ENCODE data around the gene FAIM2.

Gene FAIM2

GRCh38 chr12:49901986-49902385 is 1.7 kb downstream of the FAIM2 start:
- H3K4me3 Mint-ChIP-seq = no peak overlapping the region
- no peak for DNase-seq (ENCODE audit: low spot score)
- peaks cover 24% of the 10 kb centered on the region for H3K27me3 Mint-ChIP-seq (ENCODE audit: low read depth)
- no peaks in the 10 kb centered on the region for H3K9me3 Mint-ChIP-seq
- H3K36me3 Mint-ChIP-seq (ENCODE audit: low read depth) = no peaks in the 10 kb centered on the region
- peaks cover 8% of the 10 kb centered on the region for H3K4me1 Mint-ChIP-seq (ENCODE audit: low read depth)
- no peak overlapping the region for H3K27ac Mint-ChIP-seq

- Mint-ChIP-seq H3K36me3 (ENCODE audit: low read depth) (no peaks in the 10 kb centered on the region), H3K27ac (no peak overlapping the region), H3K9me3 (no peaks in the 10 kb centered on the region), H3K4me1 (ENCODE audit: low read depth) (peaks cover 8% of the 10 kb centered on the region), H3K4me3 (no peak overlapping the region), H3K27me3 (ENCODE audit: low read depth) (peaks cover 24% of the 10 kb centered on the region)
- DNase-seq (ENCODE audit: low spot score) = no peak
Observed at GRCh38 chr12:49901026-49901425, 2.7 kb downstream of the FAIM2 start.

GRCh38 chr12:49900371-49900770 is 3.3 kb downstream of the FAIM2 start:
- no peak overlapping the region for H3K4me3 Mint-ChIP-seq
- H3K36me3 Mint-ChIP-seq (ENCODE audit: low read depth) = no peaks in the 10 kb centered on the region

DNA sequence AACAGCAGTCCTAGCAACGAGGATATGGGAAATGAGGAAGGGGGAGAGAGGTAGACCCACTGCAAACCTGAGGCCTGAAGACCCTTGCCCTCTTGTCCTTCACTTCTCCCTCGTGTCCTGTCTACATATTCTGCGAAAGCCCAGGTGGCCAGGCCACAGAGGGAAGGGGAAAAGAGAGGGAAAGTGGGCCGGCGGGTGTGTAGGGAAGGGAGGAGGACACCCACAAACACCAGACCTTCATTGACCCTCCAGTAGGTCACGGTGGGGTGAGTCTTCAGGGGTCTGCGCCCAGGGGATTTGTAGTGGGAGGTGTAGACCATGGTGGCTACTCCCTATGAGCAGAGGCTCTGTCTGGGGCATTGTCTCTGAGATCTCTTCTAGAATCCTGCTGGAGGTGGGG is 3.8 kb downstream of the FAIM2 start:
- no peak for DNase-seq (ENCODE audit: low spot score)
- Mint-ChIP-seq H3K27ac (no peak overlapping the region), H3K4me3 (no peak overlapping the region), H3K36me3 (ENCODE audit: low read depth) (no peaks in the 10 kb centered on the region), H3K4me1 (ENCODE audit: low read depth) (peaks cover 8% of the 10 kb centered on the region), H3K27me3 (ENCODE audit: low read depth) (peaks cover 18% of the 10 kb centered on the region), H3K9me3 (no peaks in the 10 kb centered on the region)

More at GRCh38 chr12:49900371-49900770, 3.3 kb downstream of the FAIM2 start:
- H3K4me1 Mint-ChIP-seq (ENCODE audit: low read depth) = peaks cover 8% of the 10 kb centered on the region
- no peak for DNase-seq (ENCODE audit: low spot score)
- H3K9me3 Mint-ChIP-seq = no peaks in the 10 kb centered on the region
- H3K27me3 Mint-ChIP-seq (ENCODE audit: low read depth) = peaks cover 18% of the 10 kb centered on the region
- H3K27ac Mint-ChIP-seq = no peak overlapping the region

GRCh38 chr12:49899286-49899843 is 4.3 kb downstream of the FAIM2 start:
- Mint-ChIP-seq H3K27me3 (ENCODE audit: low read depth) (peaks cover 14% of the 10 kb centered on the region), H3K4me1 (ENCODE audit: low read depth) (peaks cover 3% of the 10 kb centered on the region), H3K27ac (no peak overlapping the region), H3K9me3 (no peaks in the 10 kb centered on the region), H3K4me3 (no peak overlapping the region), H3K36me3 (ENCODE audit: low read depth) (no peaks in the 10 kb centered on the region)
- DNase-seq (ENCODE audit: low spot score) = no peak

DNA sequence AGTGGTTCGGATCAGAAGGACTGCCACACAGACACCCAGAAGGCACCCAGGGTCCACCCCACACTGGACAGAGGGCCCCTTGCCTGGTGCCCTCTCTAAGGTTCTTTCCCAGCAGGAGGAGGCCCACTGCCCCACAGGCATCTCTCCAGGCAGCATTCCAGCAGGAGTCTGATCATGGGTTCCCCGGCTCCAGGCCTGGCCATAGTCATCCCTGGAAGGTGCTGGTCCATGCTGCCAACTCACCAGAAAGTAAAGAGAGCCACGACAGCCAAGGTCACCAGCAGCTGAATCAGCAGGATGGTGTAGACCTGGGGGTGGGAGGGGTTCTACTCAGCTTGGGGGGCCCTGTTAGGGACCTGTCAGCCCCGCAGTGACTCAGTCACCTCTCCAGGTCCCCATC is 6.4 kb downstream of the FAIM2 start:
- Mint-ChIP-seq H3K9me3 (no peaks in the 10 kb centered on the region), H3K36me3 (ENCODE audit: low read depth) (no peaks in the 10 kb centered on the region), H3K27ac (no peak overlapping the region), H3K4me1 (ENCODE audit: low read depth) (no peaks in the 10 kb centered on the region), H3K27me3 (ENCODE audit: low read depth) (peaks cover 14% of the 10 kb centered on the region), H3K4me3 (no peak overlapping the region)
- DNase-seq (ENCODE audit: low spot score) = no peak

DNA sequence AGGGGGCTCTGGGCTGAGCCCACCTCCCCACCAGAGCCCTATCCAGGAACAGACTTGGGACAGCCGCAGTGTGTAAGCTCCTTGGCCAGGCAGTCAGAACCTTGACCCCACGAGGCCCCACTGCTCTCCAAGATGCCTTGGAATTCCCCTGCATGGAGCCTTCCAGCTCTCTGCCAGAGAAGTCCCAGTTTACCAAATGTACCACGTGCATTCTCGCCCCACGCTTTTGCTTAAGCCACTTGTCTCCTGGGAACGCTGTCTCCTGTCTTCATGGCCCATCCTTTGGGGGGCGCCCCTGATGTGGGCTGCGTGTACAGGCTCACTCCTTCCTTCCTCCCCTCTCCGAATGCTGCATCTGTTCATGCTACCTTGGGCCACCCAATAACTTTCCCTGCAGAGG is 7.9 kb downstream of the FAIM2 start:
- no peaks in the 10 kb centered on the region for H3K4me1 Mint-ChIP-seq (ENCODE audit: low read depth)
- peaks cover 7% of the 10 kb centered on the region for H3K27me3 Mint-ChIP-seq (ENCODE audit: low read depth)
- no peaks in the 10 kb centered on the region for H3K9me3 Mint-ChIP-seq
- no peaks in the 10 kb centered on the region for H3K36me3 Mint-ChIP-seq (ENCODE audit: low read depth)
- DNase-seq (ENCODE audit: low spot score) = no peak
- H3K4me3 Mint-ChIP-seq = no peak overlapping the region
- H3K27ac Mint-ChIP-seq = no peak overlapping the region

DNA sequence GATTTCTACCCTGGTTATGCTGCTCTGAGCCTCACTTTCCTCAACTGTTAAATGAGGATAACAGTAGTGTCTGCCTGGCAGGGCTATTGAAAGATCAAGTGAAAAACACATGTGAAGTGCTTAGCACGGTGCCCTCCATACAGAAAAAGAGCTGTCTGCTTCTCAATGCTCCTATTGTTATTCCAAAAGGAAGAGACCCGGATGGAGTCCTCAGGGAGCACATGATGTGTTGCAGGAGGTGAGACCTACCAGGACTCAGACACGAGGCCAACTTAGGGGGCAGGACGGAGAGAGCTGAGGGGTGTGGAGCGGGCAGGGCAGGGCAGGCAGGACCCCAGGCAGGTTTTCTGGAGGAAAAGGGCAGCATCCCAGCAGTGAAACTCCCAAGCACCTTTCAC is 8.9 kb downstream of the FAIM2 start:
- no peaks in the 10 kb centered on the region for H3K36me3 Mint-ChIP-seq (ENCODE audit: low read depth)
- peaks cover 7% of the 10 kb centered on the region for H3K27me3 Mint-ChIP-seq (ENCODE audit: low read depth)
- H3K9me3 Mint-ChIP-seq = no peaks in the 10 kb centered on the region
- no peak overlapping the region for H3K27ac Mint-ChIP-seq
- no peak for DNase-seq (ENCODE audit: low spot score)
- no peak overlapping the region for H3K4me3 Mint-ChIP-seq
- H3K4me1 Mint-ChIP-seq (ENCODE audit: low read depth) = no peaks in the 10 kb centered on the region

- Mint-ChIP-seq H3K27me3 (ENCODE audit: low read depth) (peaks cover 7% of the 10 kb centered on the region), H3K4me3 (no peak overlapping the region), H3K4me1 (ENCODE audit: low read depth) (no peaks in the 10 kb centered on the region), H3K27ac (no peak overlapping the region), H3K36me3 (ENCODE audit: low read depth) (no peaks in the 10 kb centered on the region), H3K9me3 (no peaks in the 10 kb centered on the region)
- no peak for DNase-seq (ENCODE audit: low spot score)
Observed at GRCh38 chr12:49893753-49894750, 9.6 kb downstream of the FAIM2 start.

GRCh38 chr12:49892732-49893317 is 10.9 kb downstream of the FAIM2 start:
- Mint-ChIP-seq H3K4me1 (ENCODE audit: low read depth) (no peaks in the 10 kb centered on the region), H3K36me3 (ENCODE audit: low read depth) (no peaks in the 10 kb centered on the region), H3K27me3 (ENCODE audit: low read depth) (peaks cover 4% of the 10 kb centered on the region), H3K27ac (no peak overlapping the region), H3K9me3 (no peaks in the 10 kb centered on the region), H3K4me3 (no peak overlapping the region)
- no peak for DNase-seq (ENCODE audit: low spot score)

DNA sequence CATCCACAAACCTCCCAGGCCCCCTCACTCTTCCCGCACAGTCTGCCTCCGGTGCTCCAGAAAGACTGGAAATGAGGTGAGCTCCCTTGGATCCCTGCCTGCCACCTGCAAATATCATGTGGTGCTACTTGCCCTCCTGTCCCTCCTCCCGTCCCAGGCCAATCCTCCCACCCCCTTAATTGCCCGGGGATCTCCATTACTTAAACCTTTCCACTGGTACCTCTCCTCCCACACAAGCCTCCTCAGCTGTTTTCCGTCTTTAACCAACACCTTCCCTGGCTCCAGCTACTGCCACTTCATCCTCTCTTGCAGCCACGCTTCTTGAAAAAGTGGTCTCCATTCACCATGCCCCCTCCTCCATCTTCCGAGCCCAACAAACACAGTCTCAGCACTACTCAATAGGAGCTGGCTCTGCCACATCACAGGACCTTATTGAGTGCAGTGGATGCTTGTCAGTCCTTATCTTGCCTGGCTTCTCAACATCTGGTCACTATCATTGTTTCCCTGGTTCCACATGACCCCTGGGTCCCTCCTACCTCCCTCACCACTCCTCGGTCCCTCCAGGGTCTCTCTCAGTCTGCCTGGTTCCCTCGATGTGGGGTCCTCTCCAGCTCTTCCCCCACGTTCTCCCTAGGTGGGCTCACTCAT is 11.5 kb downstream of the FAIM2 start:
- no peak overlapping the region for H3K27ac Mint-ChIP-seq
- no peaks in the 10 kb centered on the region for H3K4me1 Mint-ChIP-seq (ENCODE audit: low read depth)
- H3K36me3 Mint-ChIP-seq (ENCODE audit: low read depth) = no peaks in the 10 kb centered on the region
- no peak for DNase-seq (ENCODE audit: low spot score)
- H3K27me3 Mint-ChIP-seq (ENCODE audit: low read depth) = peaks cover 4% of the 10 kb centered on the region
- H3K4me3 Mint-ChIP-seq = no peak overlapping the region
- H3K9me3 Mint-ChIP-seq = no peaks in the 10 kb centered on the region

DNA sequence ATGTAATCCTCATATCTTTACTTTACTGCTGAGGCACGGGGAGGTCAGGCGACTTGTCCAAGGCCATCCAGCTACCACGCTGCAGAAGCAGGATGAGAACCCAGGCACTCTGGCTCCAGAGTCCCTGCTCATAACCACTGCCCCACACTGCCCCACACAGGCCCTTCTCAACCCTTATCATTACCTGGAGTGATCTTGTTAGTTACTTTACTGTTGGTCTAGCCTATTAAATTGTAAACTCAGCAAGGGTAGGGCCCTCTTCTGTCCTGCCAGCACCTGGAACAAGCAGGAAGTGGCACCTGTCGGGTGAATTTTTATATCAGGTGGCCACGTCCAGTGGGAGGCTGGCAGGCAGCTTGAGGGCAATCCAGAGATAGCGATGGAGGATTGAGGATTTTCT is 12.2 kb downstream of the FAIM2 start:
- DNase-seq (ENCODE audit: low spot score) = no peak
- no peak overlapping the region for H3K4me3 Mint-ChIP-seq
- no peaks in the 10 kb centered on the region for H3K4me1 Mint-ChIP-seq (ENCODE audit: low read depth)
- H3K27me3 Mint-ChIP-seq (ENCODE audit: low read depth) = peaks cover 6% of the 10 kb centered on the region
- H3K27ac Mint-ChIP-seq = no peak overlapping the region
- no peaks in the 10 kb centered on the region for H3K36me3 Mint-ChIP-seq (ENCODE audit: low read depth)
- no peaks in the 10 kb centered on the region for H3K9me3 Mint-ChIP-seq

DNA sequence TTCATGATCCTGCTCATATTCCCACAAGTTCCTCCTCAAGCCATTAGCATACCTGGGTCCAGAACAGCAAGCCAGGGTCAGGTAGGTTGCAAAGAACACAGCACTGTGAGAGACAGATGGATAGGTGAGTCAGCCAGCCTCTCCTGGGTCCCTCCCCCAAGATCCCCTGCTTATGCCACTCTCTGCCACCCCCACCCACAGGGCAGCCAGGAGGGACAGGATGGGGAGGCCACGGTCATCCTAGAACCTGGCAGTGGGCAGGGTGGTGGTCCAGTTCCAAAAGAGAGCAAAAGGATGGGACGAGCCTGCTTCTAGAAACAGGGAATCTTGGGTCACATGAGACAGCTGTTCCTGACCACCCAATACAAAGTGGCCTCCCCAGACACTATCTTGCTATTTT is 12.7 kb downstream of the FAIM2 start:
- Mint-ChIP-seq H3K4me3 (no peak overlapping the region), H3K9me3 (no peaks in the 10 kb centered on the region), H3K36me3 (ENCODE audit: low read depth) (no peaks in the 10 kb centered on the region), H3K27me3 (ENCODE audit: low read depth) (peaks cover 6% of the 10 kb centered on the region), H3K27ac (no peak overlapping the region), H3K4me1 (ENCODE audit: low read depth) (no peaks in the 10 kb centered on the region)
- no peak for DNase-seq (ENCODE audit: low spot score)

GRCh38 chr12:49890096-49890461 is 13.6 kb downstream of the FAIM2 start:
- no peak for DNase-seq (ENCODE audit: low spot score)
- Mint-ChIP-seq H3K36me3 (ENCODE audit: low read depth) (no peaks in the 10 kb centered on the region), H3K27me3 (ENCODE audit: low read depth) (peaks cover 6% of the 10 kb centered on the region), H3K27ac (no peak overlapping the region), H3K4me3 (no peak overlapping the region), H3K9me3 (no peaks in the 10 kb centered on the region), H3K4me1 (ENCODE audit: low read depth) (no peaks in the 10 kb centered on the region)
